Astrocyte of the cerebellum (primary cell): ENCODE measurements around the gene IQSEC3.

Source experiments
- DNase-seq: peaks from one replicate; pipeline ENCODE4 v3.0.0-alpha.2; 2011; ENCODE audit warnings: low read depth
- H3K4me3 ChIP-seq: 2 replicates; pipeline ENCODE4 v1.5.1; 2011; ENCODE audit warnings: mild to moderate bottlenecking, low read depth, low read length, moderate library complexity
- CTCF ChIP-seq: IDR thresholded peaks from 2 replicates; pipeline ENCODE4 v1.5.1; 2012; ENCODE audit warnings: low read length, low read depth, moderate library complexity, mild to moderate bottlenecking; ENCODE audit errors: missing control alignments
- in situ Hi-C: cut with HindIII; loops from 2 replicates; pipeline ENCODE4 v1.10.0; 2017; ENCODE audit warnings: low sequenced_read_pairs

IQSEC3 gene

GRCh38 chr12:207804-208203 is 141.2 kb downstream of the IQSEC3 start:
- DNase-seq: no peak
- H3K4me3 ChIP-seq: no peak overlapping the region
- in situ Hi-C loops: no loop called here
- TF ChIP-seq CTCF: no peak

- TF ChIP-seq CTCF: no peak
Measured at GRCh38 chr12:208813-209212, 142.2 kb downstream of the IQSEC3 start.

GRCh38 chr12:209246-209645 is 142.7 kb downstream of the IQSEC3 start:
- in situ Hi-C loops: no loop called here
- no peak for TF ChIP-seq CTCF
- no peak overlapping the region for H3K4me3 ChIP-seq
- no peak for DNase-seq

More at GRCh38 chr12:208813-209212, 142.2 kb downstream of the IQSEC3 start:
- H3K4me3 ChIP-seq: no peak overlapping the region
- in situ Hi-C loops: no loop called here
- no peak for DNase-seq

GRCh38 chr12:209851-210250 is 143.3 kb downstream of the IQSEC3 start:
- in situ Hi-C loops: no loop called here
- no peak for DNase-seq
- no peak for TF ChIP-seq CTCF
- no peak overlapping the region for H3K4me3 ChIP-seq

- TF ChIP-seq CTCF: no peak
- no peak for DNase-seq
- in situ Hi-C loops: no loop called here
- no peak overlapping the region for H3K4me3 ChIP-seq
Measured at GRCh38 chr12:210277-211141, 143.9 kb downstream of the IQSEC3 start.

GRCh38 chr12:211142-211465 is 144.5 kb downstream of the IQSEC3 start:
- no peak overlapping the region for H3K4me3 ChIP-seq
- no peak for TF ChIP-seq CTCF
- in situ Hi-C loops: no loop called here
- no peak for DNase-seq
